Heart left ventricle (tissue), 16 donors: ENCODE results near the gene PSEN1. TPM values are rescaled to one million over a fixed set of nuclear protein-coding genes. Genes with fewer than 3 reads are reported as not detected.

Experiments
- ATAC-seq, 4 donors: fragments of 200-7000 bp; cut with Tn5 transposase; one replicate each; pipeline ENCODE4 v1.9.1; 2020 to 2022; ENCODE audit warnings: moderate library complexity in 4 of 4, mild to moderate bottlenecking in 3 of 4, moderate number of reproducible peaks in 1 of 4
- DNase-seq, 5 donors: peaks; one replicate each; pipeline ENCODE4 v3.0.0-alpha.2; 2020
- H3K27ac ChIP-seq, 12 donors: fragments of 200-600 bp; sonication (generic) in 4 of 12; one replicate each; pipeline versions ENCODE4 v1.5.0 to v1.8.0; 2016 to 2022; ENCODE audit warnings: mild to moderate bottlenecking in 2 of 12
- H3K27me3 ChIP-seq, 9 donors: fragments of 200-600 bp; sonication (generic) in 2 of 9; one replicate each; pipeline versions ENCODE4 v1.5.1 to v1.8.0; 2016 to 2022; ENCODE audit warnings: mild to moderate bottlenecking in 3 of 9
- H3K36me3 ChIP-seq, 9 donors: fragments of 200-600 bp; sonication (generic) in 2 of 9; one replicate each; pipeline versions ENCODE4 v1.5.0 to v1.8.0; 2018 to 2022; ENCODE audit warnings: mild to moderate bottlenecking in 2 of 9
- H3K4me1 ChIP-seq, 12 donors: fragments of 200-600 bp; sonication (generic) in 4 of 12; one replicate each; pipeline versions ENCODE4 v1.5.0 to v1.8.0; 2016 to 2022; ENCODE audit warnings: mild to moderate bottlenecking in 3 of 12
- H3K4me3 ChIP-seq, 12 donors: fragments of 200-600 bp; sonication (generic) in 4 of 12; one replicate each; pipeline versions ENCODE4 v1.5.0 to v1.8.0; 2017 to 2022; ENCODE audit warnings: mild to moderate bottlenecking in 9 of 12, moderate library complexity in 4 of 12
- H3K9me3 ChIP-seq, 12 donors: fragments of 200-600 bp; sonication (generic) in 4 of 12; one replicate each; pipeline versions ENCODE4 v1.5.0 to v1.8.0; 2016 to 2022; ENCODE audit warnings: mild to moderate bottlenecking in 1 of 12
- POLR2A ChIP-seq, 2 donors: fragments of 450-650 bp; IDR thresholded peaks; one replicate each; pipeline ENCODE4 v1.6.1; 2017; ENCODE audit warnings: antibody characterized with exemption in 2 of 2, mild to moderate bottlenecking in 2 of 2, moderate library complexity in 2 of 2
- WGBS, 4 donors: extraction: QIAGEN DNeasy Blood & Tissue Kit in 2 of 4; methylation state at CpG; one replicate each; pipeline versions ENCODE4 v1.1.5 to v1.1.7; 2013 to 2018; 5-methylcytosine and 5-hydroxymethylcytosine counted together
- intact Hi-C, 10 donors: fragments of 100-400 bp; cut with DNase I; formaldehyde crosslinking; loops; one replicate each; pipeline versions ENCODE4 v1.11.1 to v1.14.2; 2022
- polyA plus RNA-seq, 2 donors: library from polyadenylated mRNA; stranded (reverse); fragments of 200-250 nt; gene quantifications; one replicate each; pipeline ENCODE4 v1.2.3, GENCODE V29; 2013
- total RNA-seq, 9 donors: library from RNA; depleted of rRNA in 2 of 9; stranded (reverse); fragments of >200 nt in 2 of 9; fragmentation: NEBNext Ultra II Directional in 3 of 9; extraction: Animal tissue kit (Norgen Biotek cat#: 25700) in 3 of 9; gene quantifications; one replicate each; pipeline versions ENCODE4 v1.1.0 to v1.2.4, GENCODE V29; 2016 to 2023
- TF ChIP-seq, protein P1 (sequence below), 12 donors: fragments of 200-600 bp; sonication (generic) in 4 of 12; IDR thresholded peaks; one replicate each; pipeline versions ENCODE4 v1.5.0 to v1.8.0; 2018 to 2022; ENCODE audit warnings: antibody characterized with exemption in 12 of 12, mild to moderate bottlenecking in 5 of 12
- donor health status: ischemic (EF 13 %, LVEDD 7.1; RV severe dilation, severe dysfunction).
- donor health status: healthy with polysubstance abuse.
- donor health status: DM: no; HTN: yes; CAD: no.
- donor health status: DM: no; HTN: no; CAD: no.
- donor health status: ischemic (EF 25% LVEDD 6.9; RV normal size, moderate dysfunction).
- donor health status: ischemic (EF 25% LVEDD 5.7; RV mildly dilated, moderate dysfunction).
- donor health status: healthy.
- donor health status: DM: yes; HTN: yes; CAD: no.
- donor health status: ischemic (EF 35%, LVEDD 5.7; RV mildly dilated, moderate dysfunction).
- donor health status: nonischemic (EF 11% LVEDD 7.7; RV severe dilation, severe dysfunction).
- donor health status: DM: yes; HTN: yes; CAD: no.
- donor health status: PGD.
- donor health status: ischemic (EF 29% LVEDD 5.4; RV normal size, mild dysfunction).
- donor health status: nonischemic (EF 23%, LVEDD 6.1; RV moderate dilation, normal function).

The PSEN1 gene
- total and polyA plus RNA-seq, 11 donors: 11.6 to 44.1 (median 22.4) TPM

DNA sequence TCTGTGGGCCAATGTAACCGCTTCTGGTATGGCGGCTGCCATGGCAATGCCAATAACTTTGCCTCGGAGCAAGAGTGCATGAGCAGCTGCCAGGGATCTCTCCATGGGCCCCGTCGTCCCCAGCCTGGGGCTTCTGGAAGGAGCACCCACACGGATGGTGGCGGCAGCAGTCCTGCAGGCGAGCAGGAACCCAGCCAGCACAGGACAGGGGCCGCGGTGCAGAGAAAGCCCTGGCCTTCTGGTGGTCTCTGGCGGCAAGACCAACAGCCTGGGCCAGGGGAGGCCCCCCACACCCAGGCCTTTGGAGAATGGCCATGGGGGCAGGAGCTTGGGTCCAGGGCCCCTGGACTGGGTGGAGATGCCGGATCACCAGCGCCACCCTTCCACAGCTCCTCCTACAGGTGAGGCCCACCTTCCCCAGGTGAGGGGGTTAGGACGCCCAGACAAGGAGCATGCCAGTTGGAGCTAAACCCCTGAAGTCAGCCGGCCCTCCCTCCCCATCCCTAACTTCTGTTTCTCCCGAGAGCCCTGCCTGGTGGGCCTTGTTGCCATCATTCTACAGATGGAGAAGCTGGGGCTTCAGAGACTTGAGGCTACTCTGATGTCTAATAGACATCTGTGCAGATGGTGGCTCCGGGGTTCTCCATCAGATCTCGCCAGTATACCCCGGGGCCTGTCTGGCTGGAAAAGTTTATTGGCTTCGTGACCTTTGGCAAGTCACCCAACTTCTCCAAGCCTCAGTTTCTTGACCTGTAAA is 126.3 kb downstream of the PSEN1 start:
- WGBS, 4 donors: 90 to 94% (median 92%) methylated on average over 10 to 20 of the region's 20 CpGs
- peaks cover 0 to 7% (median 0%) of the 10 kb centered on the region in 9 donors for H3K36me3 ChIP-seq
- no peaks in the 10 kb centered on the region for H3K27me3 ChIP-seq
- no peaks in the 10 kb centered on the region for H3K4me1 ChIP-seq
- DNase-seq (peak in 1 of 5 donors; percentile 34), ATAC-seq (no peak)
- H3K27ac ChIP-seq: no peak overlapping the region
- intact Hi-C loops: no loop called here
- no peak for TF ChIP-seq POLR2A (IDR thresholded peaks at IDR 0.05)
- TF ChIP-seq, protein P1, sequence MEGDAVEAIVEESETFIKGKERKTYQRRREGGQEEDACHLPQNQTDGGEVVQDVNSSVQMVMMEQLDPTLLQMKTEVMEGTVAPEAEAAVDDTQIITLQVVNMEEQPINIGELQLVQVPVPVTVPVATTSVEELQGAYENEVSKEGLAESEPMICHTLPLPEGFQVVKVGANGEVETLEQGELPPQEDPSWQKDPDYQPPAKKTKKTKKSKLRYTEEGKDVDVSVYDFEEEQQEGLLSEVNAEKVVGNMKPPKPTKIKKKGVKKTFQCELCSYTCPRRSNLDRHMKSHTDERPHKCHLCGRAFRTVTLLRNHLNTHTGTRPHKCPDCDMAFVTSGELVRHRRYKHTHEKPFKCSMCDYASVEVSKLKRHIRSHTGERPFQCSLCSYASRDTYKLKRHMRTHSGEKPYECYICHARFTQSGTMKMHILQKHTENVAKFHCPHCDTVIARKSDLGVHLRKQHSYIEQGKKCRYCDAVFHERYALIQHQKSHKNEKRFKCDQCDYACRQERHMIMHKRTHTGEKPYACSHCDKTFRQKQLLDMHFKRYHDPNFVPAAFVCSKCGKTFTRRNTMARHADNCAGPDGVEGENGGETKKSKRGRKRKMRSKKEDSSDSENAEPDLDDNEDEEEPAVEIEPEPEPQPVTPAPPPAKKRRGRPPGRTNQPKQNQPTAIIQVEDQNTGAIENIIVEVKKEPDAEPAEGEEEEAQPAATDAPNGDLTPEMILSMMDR (IDR thresholded peaks at IDR 0.05): no peak
- no peak overlapping the region for H3K4me3 ChIP-seq
- H3K9me3 ChIP-seq: no peaks in the 10 kb centered on the region

DNA sequence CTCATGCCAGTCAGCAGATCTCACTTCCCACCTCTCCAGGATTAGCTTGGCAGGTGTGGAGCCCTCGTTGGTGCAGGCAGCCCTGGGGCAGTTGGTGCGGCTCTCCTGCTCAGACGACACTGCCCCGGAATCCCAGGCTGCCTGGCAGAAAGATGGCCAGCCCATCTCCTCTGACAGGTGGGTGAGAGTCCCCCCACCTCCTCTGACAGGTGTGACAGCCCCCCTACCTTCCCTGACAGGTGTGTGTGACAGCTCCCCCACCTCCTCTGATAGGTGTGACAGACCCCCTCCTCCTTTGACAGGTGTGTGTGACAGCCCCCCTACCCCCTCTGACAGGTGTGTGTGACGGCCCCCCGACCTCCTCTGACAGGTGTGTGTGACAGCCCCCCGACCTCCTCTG is 127.3 kb downstream of the PSEN1 start:
- Histone ChIP-seq H3K27me3 (no peaks in the 10 kb centered on the region), H3K9me3 (no peaks in the 10 kb centered on the region), H3K36me3 (peaks cover 0 to 7% (median 0%) of the 10 kb centered on the region in 9 donors), H3K4me1 (no peaks in the 10 kb centered on the region), H3K4me3 (no peak overlapping the region), H3K27ac (no peak overlapping the region)
- intact Hi-C loops: no loop called here
- DNase-seq (no peak), ATAC-seq (no peak)
- 79 to 89% (median 82%) methylated on average over 6 to 7 of the region's 7 CpGs for WGBS, 4 donors
- TF ChIP-seq, protein P1 (IDR thresholded peaks at IDR 0.05): no peak
- no peak for TF ChIP-seq POLR2A (IDR thresholded peaks at IDR 0.05)

DNA sequence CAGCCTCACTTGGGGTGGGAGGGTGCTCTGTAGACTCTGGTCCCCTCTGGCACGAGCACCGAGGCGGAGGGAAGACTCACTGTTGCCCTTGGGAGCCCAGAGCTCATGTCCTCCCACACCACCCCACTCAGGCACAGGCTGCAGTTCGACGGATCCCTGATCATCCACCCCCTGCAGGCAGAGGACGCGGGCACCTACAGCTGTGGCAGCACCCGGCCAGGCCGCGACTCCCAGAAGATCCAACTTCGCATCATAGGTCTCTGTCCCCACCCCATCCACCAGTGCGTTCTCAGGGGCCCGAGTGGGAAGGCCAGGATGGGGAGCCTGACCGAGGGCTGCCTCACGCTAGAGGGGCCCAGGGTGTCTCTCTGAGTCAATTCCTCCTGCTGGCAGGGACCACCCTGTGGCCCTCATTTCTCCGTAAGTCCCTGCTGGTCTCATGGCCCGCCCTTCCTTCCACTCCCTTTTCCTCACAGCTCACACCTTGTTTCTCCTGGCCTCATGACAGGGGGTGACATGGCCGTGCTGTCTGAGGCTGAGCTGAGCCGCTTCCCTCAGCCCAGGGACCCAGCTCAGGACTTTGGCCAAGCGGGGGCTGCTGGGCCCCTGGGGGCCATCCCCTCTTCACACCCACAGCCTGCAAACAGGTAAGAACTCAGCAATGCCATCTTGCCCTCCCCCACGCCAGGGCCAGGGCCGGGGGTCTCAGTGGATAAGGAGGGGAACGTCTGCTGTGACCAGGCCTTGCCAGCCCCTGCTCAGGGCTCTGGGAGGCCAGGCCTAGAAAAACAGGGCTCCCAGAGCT is 128.0 kb downstream of the PSEN1 start:
- Histone ChIP-seq H3K4me3 (no peak overlapping the region), H3K27ac (no peak overlapping the region), H3K9me3 (no peaks in the 10 kb centered on the region), H3K4me1 (peaks cover 0 to 3% (median under 1%) of the 10 kb centered on the region in 12 donors), H3K36me3 (peaks cover 0 to 7% (median 0%) of the 10 kb centered on the region in 9 donors), H3K27me3 (no peaks in the 10 kb centered on the region)
- intact Hi-C loops: no loop called here
- TF ChIP-seq, protein P1 (IDR thresholded peaks at IDR 0.05): no peak
- no peak for TF ChIP-seq POLR2A (IDR thresholded peaks at IDR 0.05)
- WGBS, 4 donors: 84 to 90% (median 88%) methylated on average over 16 to 23 of the region's 23 CpGs
- ATAC-seq (no peak), DNase-seq (peak in 1 of 5 donors; percentile 61)
